Thymus (tissue), 11 donors: ENCODE measurements around the gene TMEM63B. TPM values are rescaled to one million over a fixed set of nuclear protein-coding genes. Genes with fewer than 3 reads are reported as not detected.
"Not testable (repeated sequence)": the region's sequence is repeated elsewhere in the genome, so short reads cannot be mapped to it uniquely, and the experiment has no call there.

Experiments used
- DNase-seq, 9 donors: peaks; one replicate each; pipeline ENCODE4 v3.0.0-alpha.2; 2013; ENCODE audit warnings: low spot score in 9 of 9, low read depth in 6 of 9, missing footprints in 1 of 9
- H3K27ac ChIP-seq, 2 donors: one replicate each; pipeline ENCODE4 v1.5.1; 2013; ENCODE audit warnings: control low read depth in 1 of 2, low read depth in 1 of 2, low read length in 1 of 2, mild to moderate bottlenecking in 1 of 2, moderate library complexity in 1 of 2
- H3K27me3 ChIP-seq, 2 donors: one replicate each; pipeline ENCODE4 v1.5.1; 2013; ENCODE audit warnings: low read length in 1 of 2; ENCODE audit not compliant: control insufficient read depth in 2 of 2, insufficient read depth in 1 of 2
- H3K36me3 ChIP-seq, 2 donors: one replicate each; pipeline ENCODE4 v1.5.1; 2013; ENCODE audit warnings: low read length in 1 of 2, mild to moderate bottlenecking in 1 of 2, moderate library complexity in 1 of 2; ENCODE audit not compliant: control insufficient read depth in 2 of 2, insufficient read depth in 2 of 2
- H3K4me1 ChIP-seq, 2 donors: one replicate each; pipeline ENCODE4 v1.5.1; 2013; ENCODE audit warnings: low read length in 2 of 2; ENCODE audit not compliant: control insufficient read depth in 2 of 2, insufficient read depth in 2 of 2
- H3K4me3 ChIP-seq, 2 donors: one replicate each; pipeline ENCODE4 v1.5.1; 2013; ENCODE audit warnings: low read length in 2 of 2, control low read depth in 1 of 2, mild to moderate bottlenecking in 1 of 2
- H3K9me3 ChIP-seq, 2 donors: one replicate each; pipeline ENCODE4 v1.5.1; 2013; ENCODE audit warnings: low read length in 1 of 2, mild to moderate bottlenecking in 1 of 2; ENCODE audit not compliant: control insufficient read depth in 2 of 2, insufficient read depth in 1 of 2
- WGBS: extraction: QIAGEN DNeasy Blood & Tissue Kit; methylation state at CpG from one replicate; pipeline ENCODE4 v1.1.7; 2013; 5-methylcytosine and 5-hydroxymethylcytosine counted together
- polyA plus RNA-seq: library from polyadenylated mRNA; stranded (reverse); fragments of 200-250 nt; gene quantifications from one replicate; pipeline ENCODE4 v1.2.3, GENCODE V29; 2013
- total RNA-seq: library from RNA; stranded (reverse); fragments of 120-200 nt; gene quantifications from one replicate; pipeline ENCODE4 v1.2.4, GENCODE V29; 2013
- donor health status: healthy.

The TMEM63B gene
- total and polyA plus RNA-seq, 2 donors: 7.5 to 11.7 TPM

- H3K9me3 ChIP-seq: no peaks in the 10 kb centered on the region
- no peaks in the 10 kb centered on the region for H3K27me3 ChIP-seq
- peaks cover 0 to 3% of the 10 kb centered on the region in 2 donors for H3K4me1 ChIP-seq
- no peak overlapping the region for H3K4me3 ChIP-seq
- over 99% methylated on average over 5 of the region's 5 CpGs for WGBS
- H3K27ac ChIP-seq: no peak overlapping the region
- peaks cover 0 to 3% of the 10 kb centered on the region in 2 donors for H3K36me3 ChIP-seq
- no peak for DNase-seq
Observed at GRCh38 chr6:44093066-44093465, 34.3 kb upstream of the TMEM63B start.

GRCh38 chr6:44093750-44094402 lies 33.5 kb upstream of the TMEM63B start:
- Histone ChIP-seq H3K27ac (no peak overlapping the region), H3K9me3 (no peaks in the 10 kb centered on the region), H3K36me3 (peaks cover 0 to 3% of the 10 kb centered on the region in 2 donors), H3K4me3 (no peak overlapping the region), H3K27me3 (no peaks in the 10 kb centered on the region), H3K4me1 (peaks cover 0 to 3% of the 10 kb centered on the region in 2 donors)
- WGBS: 98% methylated on average over 6 of the region's 6 CpGs
- no peak for DNase-seq

GRCh38 chr6:44094403-44095242 lies 32.7 kb upstream of the TMEM63B start:
- 94% methylated on average over 10 of the region's 10 CpGs for WGBS
- H3K27me3 ChIP-seq: no peaks in the 10 kb centered on the region
- DNase-seq: no peak
- H3K9me3 ChIP-seq: no peaks in the 10 kb centered on the region
- H3K36me3 ChIP-seq: peaks cover 0 to 10% of the 10 kb centered on the region in 2 donors
- H3K27ac ChIP-seq: no peak overlapping the region
- no peak overlapping the region for H3K4me3 ChIP-seq
- peaks cover 0 to 3% of the 10 kb centered on the region in 2 donors for H3K4me1 ChIP-seq

GRCh38 chr6:44095243-44095623 lies 32.1 kb upstream of the TMEM63B start:
- H3K27me3 ChIP-seq, H3K9me3 ChIP-seq, H3K27ac ChIP-seq, H3K4me1 ChIP-seq, H3K4me3 ChIP-seq, DNase-seq: not testable (repeated sequence)
- WGBS: 96% methylated on average over 6 of the region's 6 CpGs
- peaks cover 0 to 16% of the 10 kb centered on the region in 2 donors for H3K36me3 ChIP-seq

- Histone ChIP-seq H3K27ac (no peak overlapping the region), H3K9me3 (no peaks in the 10 kb centered on the region), H3K27me3 (no peaks in the 10 kb centered on the region), H3K36me3 (peaks cover 0 to 23% of the 10 kb centered on the region in 2 donors), H3K4me1 (peaks cover 0 to 3% of the 10 kb centered on the region in 2 donors), H3K4me3 (no peak overlapping the region)
- peak; percentile 56 to 88 (median 75) for DNase-seq
- 47% methylated on average over 3 of the region's 3 CpGs for WGBS
Observed at GRCh38 chr6:44096612-44097011, 30.7 kb upstream of the TMEM63B start.

- Histone ChIP-seq H3K36me3 (peaks cover 0 to 23% of the 10 kb centered on the region in 2 donors), H3K9me3 (no peaks in the 10 kb centered on the region), H3K4me1 (peaks cover 0 to 11% of the 10 kb centered on the region in 2 donors), H3K4me3 (no peak overlapping the region), H3K27ac (no peak overlapping the region), H3K27me3 (no peaks in the 10 kb centered on the region)
- WGBS: 78% methylated on average over 2 of the region's 2 CpGs
- no peak for DNase-seq
Observed at GRCh38 chr6:44097782-44098317, 29.5 kb upstream of the TMEM63B start.

GRCh38 chr6:44099192-44099591 lies 28.2 kb upstream of the TMEM63B start:
- Histone ChIP-seq H3K36me3 (peaks cover 8 to 33% of the 10 kb centered on the region in 2 donors), H3K4me3 (no peak overlapping the region), H3K4me1 (peaks cover 0 to 11% of the 10 kb centered on the region in 2 donors), H3K27me3 (no peaks in the 10 kb centered on the region), H3K9me3 (no peaks in the 10 kb centered on the region), H3K27ac (no peak overlapping the region)
- no peak for DNase-seq
- 87% methylated on average over 1 of the region's 1 CpG for WGBS

GRCh38 chr6:44100088-44100550 lies 27.2 kb upstream of the TMEM63B start:
- H3K4me1 ChIP-seq: peaks cover 2 to 11% of the 10 kb centered on the region in 2 donors
- peaks cover 17 to 42% of the 10 kb centered on the region in 2 donors for H3K36me3 ChIP-seq
- peak in 1 of 9 donors; percentile 30 for DNase-seq
- H3K4me3 ChIP-seq: no peak overlapping the region
- 85% methylated on average over 1 of the region's 1 CpG for WGBS
- no peak overlapping the region for H3K27ac ChIP-seq
- no peaks in the 10 kb centered on the region for H3K9me3 ChIP-seq
- no peaks in the 10 kb centered on the region for H3K27me3 ChIP-seq

- H3K27ac ChIP-seq: no peak overlapping the region
- no peak for DNase-seq
- H3K36me3 ChIP-seq: peaks cover 17 to 55% of the 10 kb centered on the region in 2 donors
- no peaks in the 10 kb centered on the region for H3K9me3 ChIP-seq
- no peaks in the 10 kb centered on the region for H3K27me3 ChIP-seq
- no peak overlapping the region for H3K4me3 ChIP-seq
- WGBS: 59% methylated on average over 4 of the region's 4 CpGs
- peaks cover 3 to 8% of the 10 kb centered on the region in 2 donors for H3K4me1 ChIP-seq
Observed at GRCh38 chr6:44101832-44102231, 25.5 kb upstream of the TMEM63B start.
